Fibroblast of lung (primary cell): ENCODE data around the gene KITLG.

Experiments used
- CTCF ChIP-seq, 2 donors: IDR thresholded peaks in 1 of 2; conservative IDR thresholded peaks in 1 of 2; 1 replicate in 1 of 2; 2 replicates in 1 of 2; pipeline ENCODE4 v1.5.1; 2011 to 2012; ENCODE audit warnings: low read length in 2 of 2, control low read depth in 1 of 2, inconsistent platforms in 1 of 2, low read depth in 1 of 2, mild to moderate bottlenecking in 1 of 2
- EZH2 ChIP-seq: IDR thresholded peaks from 2 replicates; pipeline ENCODE4 v1.5.1; 2012; ENCODE audit warnings: low read length, control low read depth, mild to moderate bottlenecking; ENCODE audit errors: missing control alignments

- TF ChIP-seq CTCF (conservative IDR thresholded peaks at IDR 0.05 in 1 of 2, IDR thresholded peaks at IDR 0.05 in 1 of 2; ENCODE audit: low read depth in 1 of 2, low read length in 2 of 2) (no peak), EZH2 (no peak)
These were observed 20.0 kb upstream of the KITLG start for GRCh38 chr12:88600272-88600671.
